SK-N-MC (cell line): Measurements from ENCODE around the gene CERS2.

Source experiments
- EZH2 ChIP-seq: fragments of 200-600 bp; sonication (generic); IDR thresholded peaks from one replicate; pipeline ENCODE4 v1.6.1; 2017; ENCODE audit warnings: antibody characterized with exemption
- FOXP2 ChIP-seq: optimal IDR thresholded peaks from 2 replicates; pipeline ENCODE3; 2011; ENCODE audit warnings: mild to moderate bottlenecking, moderate library complexity; ENCODE audit not compliant: insufficient read depth; ENCODE audit errors: extremely low read length, control extremely low read depth
- POLR2AphosphoS5 ChIP-seq: IDR thresholded peaks from 2 replicates; pipeline ENCODE4 v1.6.1; 2012; ENCODE audit warnings: mild to moderate bottlenecking, low read depth, low read length, borderline replicate concordance

DNA sequence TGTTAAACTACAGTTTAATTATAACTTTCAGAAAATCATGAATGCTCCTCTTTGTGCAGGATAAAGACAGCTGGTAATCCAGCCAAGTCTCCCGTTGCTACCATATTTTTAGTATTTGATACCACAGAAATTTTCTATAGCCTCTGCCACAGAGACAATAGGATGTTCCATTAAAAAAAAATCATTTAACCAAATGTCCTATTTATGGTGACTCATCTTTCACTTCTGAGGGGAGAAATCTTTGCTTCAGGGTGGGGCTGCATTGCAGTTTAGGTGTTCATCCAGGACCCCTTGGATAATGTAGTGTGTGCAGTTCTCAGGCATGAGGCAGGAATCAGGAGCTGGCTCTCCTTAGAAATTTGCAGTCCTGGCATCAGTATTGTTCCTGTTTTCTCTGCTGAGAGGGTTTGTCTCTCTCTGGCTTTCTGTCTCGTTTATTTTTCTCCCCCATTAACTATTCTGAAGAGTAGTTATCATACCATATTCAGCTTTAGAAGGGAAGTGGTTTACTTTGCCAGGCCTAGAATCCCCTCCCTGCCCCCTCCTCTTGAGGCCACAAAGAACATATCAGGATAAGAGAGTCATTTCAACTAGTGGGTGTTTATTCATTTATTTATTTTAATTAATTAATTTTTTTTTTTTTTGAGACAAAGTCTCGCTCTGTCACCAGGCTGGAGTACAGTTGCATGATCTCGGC is 36.7 kb upstream of the CERS2 start:
- no peak for TF ChIP-seq EZH2
- no peak for TF ChIP-seq POLR2AphosphoS5
- no peak for TF ChIP-seq FOXP2
